Measurements from ENCODE around the gene ALAS1. TPM values are rescaled to one million over a fixed set of nuclear protein-coding genes. Genes with fewer than 3 reads are reported as not detected.

The ALAS1 gene
- total and polyA plus RNA-seq, 2 experiments from 2014 or later = 30.4 to 33.9 TPM

DNA sequence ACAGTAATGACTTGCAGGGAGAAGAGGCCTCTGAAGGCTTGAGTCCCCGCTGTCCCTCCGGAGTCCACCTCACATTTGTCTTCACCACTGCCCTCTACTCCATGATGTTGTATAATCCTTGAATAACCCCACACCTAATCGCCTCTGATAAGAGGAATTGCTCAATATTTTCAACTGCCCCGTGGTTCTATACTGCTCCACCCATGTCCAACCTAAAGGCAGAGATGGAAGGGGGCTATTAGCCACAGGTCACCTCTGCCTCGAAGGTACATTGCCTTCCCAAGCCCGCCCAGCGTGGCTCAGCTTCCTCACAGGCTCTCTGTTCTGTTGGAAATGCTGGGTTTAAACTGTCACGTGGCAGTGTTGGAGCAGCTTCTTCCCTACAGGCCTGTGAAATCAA lies 15.0 kb downstream of the ALAS1 start:
- H3K4me3 ChIP-seq = no peak overlapping the region
- no peaks in the 10 kb centered on the region for H3K9me2 ChIP-seq (ENCODE audit: insufficient read depth)
- H3K9me3 ChIP-seq (ENCODE audit: low read depth) = no peaks in the 10 kb centered on the region
- H4K20me1 ChIP-seq (ENCODE audit: insufficient read depth) = no peaks in the 10 kb centered on the region
- H3K36me3 ChIP-seq (ENCODE audit: low read depth) = peaks cover 56% of the 10 kb centered on the region
- TF ChIP-seq EZH2phosphoT487 (IDR thresholded peaks at IDR 0.05; ENCODE audit: insufficient read depth, low read depth) (no peak), EZH2 (IDR thresholded peaks at IDR 0.05; ENCODE audit: insufficient read depth, poor library complexity, severe bottlenecking) (no peak)
- H3F3A ChIP-seq (ENCODE audit: insufficient read depth) = peaks cover 33% of the 10 kb centered on the region
- no peak overlapping the region for H3K4me2 ChIP-seq (ENCODE audit: unreplicated experiment)
- no peak overlapping the region for H3K27ac ChIP-seq
- H3K9ac ChIP-seq = no peak overlapping the region
- no peaks in the 10 kb centered on the region for H3K79me2 ChIP-seq (ENCODE audit: insufficient read depth)
- H2AFZ ChIP-seq = no peak overlapping the region
- H3K27me3 ChIP-seq (replicated peaks; ENCODE audit: insufficient read depth) = no peaks in the 10 kb centered on the region
- H3K4me1 ChIP-seq (ENCODE audit: insufficient read depth) = peaks cover 13% of the 10 kb centered on the region
- in situ Hi-C loops (cut with MboI) = no loop called here
- 83 to 89% methylated on average over 8 of the region's 8 CpGs for WGBS, 2 experiments (ENCODE audit: low coverage in 1 of 2, low lambda C conversion rate in 2 of 2, missing lambda C conversion rate in 2 of 2)
- DNase-seq = no peak

DNA sequence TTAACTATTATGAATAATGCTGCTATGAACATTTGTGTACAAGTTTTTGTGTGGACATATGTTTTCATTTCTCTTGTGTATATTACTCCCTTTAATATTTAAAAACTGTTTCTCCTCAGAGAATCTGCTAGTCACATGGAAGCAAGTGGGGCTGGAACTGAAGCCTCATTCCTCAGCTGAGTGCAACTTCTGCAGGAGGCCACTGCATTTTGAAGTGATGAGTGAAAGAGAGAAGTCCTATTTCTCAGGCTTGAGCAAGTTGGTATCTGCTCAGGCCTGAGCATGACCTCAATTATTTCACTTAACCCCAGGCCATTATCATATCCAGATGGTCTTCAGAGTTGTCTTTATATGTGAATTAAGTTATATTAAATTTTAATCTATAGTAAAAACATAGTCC lies 15.9 kb downstream of the ALAS1 start:
- DNase-seq = peak; percentile 28
- H3K9me2 ChIP-seq (ENCODE audit: insufficient read depth) = no peaks in the 10 kb centered on the region
- in situ Hi-C loops (cut with MboI) = no loop called here

GRCh38 chr3:52215351-52215750 lies 17.4 kb downstream of the ALAS1 start:
- Histone ChIP-seq H3K36me3 (ENCODE audit: low read depth) (peaks cover 36% of the 10 kb centered on the region), H3K9ac (no peak overlapping the region), H3K9me3 (ENCODE audit: low read depth) (no peaks in the 10 kb centered on the region), H3K4me1 (ENCODE audit: insufficient read depth) (peaks cover 13% of the 10 kb centered on the region), H3K27ac (no peak overlapping the region), H4K20me1 (ENCODE audit: insufficient read depth) (no peaks in the 10 kb centered on the region), H3K4me2 (ENCODE audit: unreplicated experiment) (no peak overlapping the region), H3K9me2 (ENCODE audit: insufficient read depth) (no peaks in the 10 kb centered on the region), H3F3A (ENCODE audit: insufficient read depth) (peaks cover 34% of the 10 kb centered on the region), H3K27me3 (replicated peaks; ENCODE audit: insufficient read depth) (no peaks in the 10 kb centered on the region), H2AFZ (no peak overlapping the region), H3K4me3 (no peak overlapping the region), H3K79me2 (ENCODE audit: insufficient read depth) (no peaks in the 10 kb centered on the region)
- no peak for DNase-seq
- TF ChIP-seq EZH2 (IDR thresholded peaks at IDR 0.05; ENCODE audit: insufficient read depth, poor library complexity, severe bottlenecking) = no peak
- no peak for TF ChIP-seq EZH2phosphoT487 (IDR thresholded peaks at IDR 0.05; ENCODE audit: insufficient read depth, low read depth)
- WGBS, 2 experiments (ENCODE audit: low coverage in 1 of 2, low lambda C conversion rate in 2 of 2, missing lambda C conversion rate in 2 of 2) = 83 to 92% methylated on average over 7 of the region's 7 CpGs
- in situ Hi-C loops (cut with MboI) = no loop called here

More for the DNA sequence above, 15.9 kb downstream of the ALAS1 start:
- Histone ChIP-seq H3F3A (ENCODE audit: insufficient read depth) (peaks cover 34% of the 10 kb centered on the region), H3K4me3 (no peak overlapping the region), H3K9ac (no peak overlapping the region), H3K27ac (no peak overlapping the region), H3K4me2 (ENCODE audit: unreplicated experiment) (no peak overlapping the region), H4K20me1 (ENCODE audit: insufficient read depth) (no peaks in the 10 kb centered on the region), H3K27me3 (replicated peaks; ENCODE audit: insufficient read depth) (no peaks in the 10 kb centered on the region), H3K4me1 (ENCODE audit: insufficient read depth) (peaks cover 13% of the 10 kb centered on the region), H3K9me3 (ENCODE audit: low read depth) (no peaks in the 10 kb centered on the region), H3K79me2 (ENCODE audit: insufficient read depth) (no peaks in the 10 kb centered on the region), H3K36me3 (ENCODE audit: low read depth) (peaks cover 47% of the 10 kb centered on the region), H2AFZ (no peak overlapping the region)
- TF ChIP-seq EZH2phosphoT487 (IDR thresholded peaks at IDR 0.05; ENCODE audit: insufficient read depth, low read depth) (no peak), EZH2 (IDR thresholded peaks at IDR 0.05; ENCODE audit: insufficient read depth, poor library complexity, severe bottlenecking) (no peak)

GRCh38 chr3:52216585-52217408 lies 18.8 kb downstream of the ALAS1 start:
- 0 out of 2 replicates have a peak overlapping the region, but pooled peaks have one; percentile 0 for H3K27ac ChIP-seq
- H3K79me2 ChIP-seq (ENCODE audit: insufficient read depth) = no peaks in the 10 kb centered on the region
- TF ChIP-seq EZH2 (IDR thresholded peaks at IDR 0.05; ENCODE audit: insufficient read depth, poor library complexity, severe bottlenecking) (no peak), EZH2phosphoT487 (IDR thresholded peaks at IDR 0.05; ENCODE audit: insufficient read depth, low read depth) (no peak)
- no peaks in the 10 kb centered on the region for H3K27me3 ChIP-seq (replicated peaks; ENCODE audit: insufficient read depth)
- H3K9me3 ChIP-seq (ENCODE audit: low read depth) = no peaks in the 10 kb centered on the region
- H3K4me1 ChIP-seq (ENCODE audit: insufficient read depth) = peaks cover 13% of the 10 kb centered on the region
- H3F3A ChIP-seq (ENCODE audit: insufficient read depth) = peaks cover 34% of the 10 kb centered on the region
- 29 to 34% methylated on average over 13 of the region's 13 CpGs for WGBS, 2 experiments (ENCODE audit: low coverage in 1 of 2, low lambda C conversion rate in 2 of 2, missing lambda C conversion rate in 2 of 2)
- H2AFZ ChIP-seq = no peak overlapping the region
- in situ Hi-C loops (cut with MboI) = no loop called here
- peaks cover 24% of the 10 kb centered on the region; the same call in 1 of the 2 replicates for H3K36me3 ChIP-seq (ENCODE audit: low read depth)
- no peak overlapping the region for H3K9ac ChIP-seq
- H3K4me3 ChIP-seq = no peak overlapping the region
- no peaks in the 10 kb centered on the region for H3K9me2 ChIP-seq (ENCODE audit: insufficient read depth)
- peak; percentile 74 for DNase-seq
- H4K20me1 ChIP-seq (ENCODE audit: insufficient read depth) = no peaks in the 10 kb centered on the region
- peak overlapping the region; percentile 48 for H3K4me2 ChIP-seq (ENCODE audit: unreplicated experiment)
